ENCODE measurements around the gene TBCD.

The TBCD gene

DNA sequence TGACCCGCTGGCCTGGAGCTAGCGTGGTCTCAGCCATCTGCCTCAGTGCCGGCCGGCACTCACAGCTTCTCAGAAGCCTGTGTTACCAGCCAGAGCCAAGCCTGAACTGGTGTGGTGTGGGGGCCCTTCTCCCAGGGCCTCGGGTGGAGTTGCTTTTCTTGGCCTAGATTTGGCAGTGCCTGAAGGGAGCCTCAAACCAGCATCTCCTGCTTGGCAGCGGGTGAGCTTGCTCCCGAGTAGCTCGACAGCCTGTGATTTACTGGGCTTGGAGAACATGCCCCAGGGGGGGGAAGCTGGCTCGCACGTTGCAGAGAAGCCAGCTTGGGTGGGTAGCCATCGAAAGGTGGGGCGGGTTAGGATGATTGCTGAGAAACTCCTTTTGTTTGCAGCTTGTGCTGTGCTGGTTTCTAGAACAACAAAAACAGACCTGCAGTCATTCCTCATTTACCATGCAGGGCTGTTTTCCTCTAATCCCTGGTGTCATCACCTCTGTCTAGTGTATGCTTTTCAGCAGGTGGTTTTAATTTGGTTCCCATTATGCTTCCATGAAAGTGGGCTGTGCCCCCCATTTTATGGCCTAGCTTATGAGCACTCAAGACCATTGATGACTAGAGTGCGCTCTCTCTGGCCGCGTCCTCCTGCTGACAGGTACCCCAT, 42.2 kb downstream of the TBCD start:
- DNase-seq = no peak

DNA sequence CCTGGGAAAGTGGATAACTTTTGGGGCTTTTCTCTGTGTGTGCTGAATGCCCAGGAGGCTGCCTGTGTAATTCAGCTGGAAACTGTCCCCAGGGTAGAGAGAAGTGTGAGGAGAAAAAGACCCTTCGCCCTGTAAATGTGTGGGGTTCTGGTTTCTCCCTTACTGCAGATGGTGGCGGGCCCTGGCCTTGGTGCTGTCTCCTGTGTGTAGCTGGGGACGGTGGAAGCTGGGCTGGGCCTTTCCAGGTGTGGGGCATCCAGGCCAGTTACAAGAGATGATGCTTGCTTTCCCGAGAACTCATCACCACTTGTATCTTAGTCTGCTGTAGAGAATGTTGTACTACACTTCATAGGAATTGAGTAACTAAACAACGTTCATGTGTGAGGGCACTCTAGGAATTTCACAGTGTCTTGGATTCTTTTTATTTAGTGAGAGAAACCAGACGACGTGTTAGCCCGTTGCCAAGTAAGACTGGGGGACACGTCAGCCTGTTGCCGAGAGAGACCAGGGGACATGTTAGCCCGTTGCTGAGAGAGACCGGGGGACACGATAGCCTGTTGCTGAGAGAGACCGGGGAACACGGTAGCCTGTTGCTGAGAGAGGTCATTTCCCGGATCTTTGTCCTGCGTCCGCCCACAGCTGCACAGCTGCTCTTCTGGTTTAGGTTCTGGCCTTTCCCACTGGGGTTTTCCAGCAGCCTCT, 43.1 kb downstream of the TBCD start:
- DNase-seq = no peak

DNA sequence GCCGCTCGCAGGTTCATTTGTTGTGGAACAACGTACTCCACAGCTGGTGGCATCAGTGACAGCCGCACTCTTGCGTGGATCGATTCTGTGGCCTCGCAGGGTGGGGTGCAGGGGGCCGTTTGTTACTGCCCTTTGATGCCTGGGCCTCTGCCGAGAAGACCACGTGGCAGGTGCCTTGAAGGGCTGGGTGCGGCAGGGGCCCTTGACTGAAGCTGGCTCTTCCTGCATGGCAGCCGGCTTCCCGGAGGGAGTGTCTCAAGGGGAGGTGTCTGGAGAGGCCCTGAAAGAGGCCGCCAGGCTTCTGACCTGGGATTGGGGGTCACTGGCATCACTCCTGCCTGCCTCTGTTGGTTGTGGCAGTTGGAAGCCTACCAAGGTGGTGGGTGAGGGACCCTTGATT, 43.8 kb downstream of the TBCD start:
- DNase-seq = no peak

DNA sequence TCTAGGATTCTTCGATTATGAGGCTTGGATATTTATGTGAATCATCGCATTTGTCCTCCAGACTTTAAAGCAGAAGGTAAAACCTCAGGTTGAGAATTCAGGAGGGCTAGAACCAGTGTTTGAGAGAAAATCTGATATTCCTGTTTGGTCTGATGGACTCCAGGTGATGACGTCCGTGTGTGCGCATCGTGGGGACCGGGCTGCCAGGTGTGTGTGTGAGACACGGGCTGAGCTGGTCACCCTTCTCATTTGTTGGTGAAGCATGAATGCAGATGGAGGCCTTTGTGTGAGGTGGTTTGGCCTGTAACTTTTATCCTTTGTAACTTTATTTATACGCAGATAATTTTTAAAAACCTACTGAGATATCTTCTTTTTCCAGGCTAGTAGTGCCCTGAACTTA, 45.2 kb downstream of the TBCD start:
- no peak for DNase-seq

DNA sequence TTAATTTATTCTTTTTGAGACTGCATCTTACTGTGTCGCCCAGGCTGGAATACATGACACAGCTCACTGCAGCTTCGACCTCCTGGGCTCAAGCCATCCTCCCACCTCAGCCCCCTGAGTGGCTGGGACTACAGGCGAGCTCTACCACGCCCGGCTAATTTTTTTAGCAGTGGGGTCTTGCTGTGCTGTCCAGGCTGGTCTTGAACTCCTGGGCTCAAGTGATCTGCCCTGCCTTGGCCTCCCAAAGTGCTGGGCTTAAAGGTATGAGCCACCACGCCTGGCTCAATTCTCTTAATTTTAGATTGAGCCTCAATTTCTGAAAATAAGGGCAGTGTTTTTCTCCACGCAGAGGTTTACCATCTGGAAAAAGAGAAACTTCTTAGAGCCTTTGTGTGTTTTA, 46.9 kb downstream of the TBCD start:
- DNase-seq = no peak

DNA sequence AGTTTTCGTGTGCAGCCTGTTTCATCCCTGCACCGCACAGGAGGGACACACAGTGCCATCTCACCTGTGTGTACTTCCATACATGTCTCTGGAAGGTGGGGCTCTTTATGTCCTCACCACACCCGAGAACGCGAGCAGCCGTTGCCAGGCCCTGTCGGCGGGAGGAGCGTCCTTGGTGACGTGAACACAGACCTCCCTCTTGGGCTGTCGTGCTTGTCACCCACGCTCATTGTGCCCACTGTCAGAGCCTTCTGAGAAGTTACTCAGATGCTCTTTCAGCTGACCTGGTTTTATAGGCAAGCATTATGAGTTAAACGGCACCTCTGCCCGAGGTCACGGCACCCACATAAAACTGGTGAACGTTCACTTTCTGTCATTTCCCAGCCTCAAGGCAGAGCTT, 47.7 kb downstream of the TBCD start:
- no peak for DNase-seq

DNA sequence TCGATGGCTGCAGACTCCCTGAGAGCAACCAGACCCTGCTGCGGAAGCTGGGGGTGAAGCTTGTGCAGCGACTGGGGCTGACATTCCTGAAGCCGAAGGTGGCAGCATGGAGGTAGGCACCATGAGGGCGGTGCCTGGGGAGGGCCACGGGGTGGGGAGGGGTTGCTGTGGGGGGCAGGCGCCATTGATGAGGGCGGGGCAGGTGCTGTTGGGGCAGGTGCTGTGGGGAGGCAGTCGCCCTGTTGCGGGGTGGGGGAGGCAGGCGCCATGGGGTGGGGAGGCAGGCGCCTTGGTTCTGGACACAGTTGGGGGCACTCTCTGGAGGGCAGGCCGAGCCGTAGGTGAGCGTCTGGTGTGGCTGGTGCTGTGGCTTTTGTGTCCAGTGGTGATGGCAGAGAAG, 49.0 kb downstream of the TBCD start:
- no peak for DNase-seq

DNA sequence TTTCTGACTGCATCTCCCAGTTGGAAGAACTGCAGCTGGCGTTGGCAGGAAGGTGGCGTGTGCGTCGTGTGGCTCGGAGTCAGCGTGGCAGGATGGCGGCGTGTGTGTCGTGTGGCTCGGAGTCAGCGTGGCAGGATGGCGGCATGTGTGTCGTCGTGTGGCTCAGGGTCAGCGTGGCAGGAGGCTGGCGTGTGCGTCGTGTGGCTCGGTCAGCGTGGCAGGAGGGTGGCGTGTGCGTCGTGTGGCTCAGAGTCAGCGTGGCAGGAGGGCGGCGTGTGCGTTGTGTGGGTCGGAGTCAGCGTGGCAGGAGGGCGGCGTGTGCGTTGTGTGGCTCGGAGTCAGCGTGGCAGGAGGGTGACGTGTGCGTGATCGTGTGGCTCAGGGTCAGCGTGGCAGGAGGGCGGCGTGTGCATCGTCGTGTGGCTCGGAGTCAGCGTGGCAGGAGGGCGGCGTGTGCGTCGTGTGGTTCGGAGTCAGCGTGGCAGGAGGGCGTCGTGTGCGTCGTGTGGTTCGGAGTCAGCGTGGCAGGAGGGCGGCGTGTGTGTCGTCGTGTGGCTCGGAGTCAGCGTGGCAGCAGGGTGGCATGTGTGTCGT, 49.6 kb downstream of the TBCD start:
- no peak for DNase-seq

DNA sequence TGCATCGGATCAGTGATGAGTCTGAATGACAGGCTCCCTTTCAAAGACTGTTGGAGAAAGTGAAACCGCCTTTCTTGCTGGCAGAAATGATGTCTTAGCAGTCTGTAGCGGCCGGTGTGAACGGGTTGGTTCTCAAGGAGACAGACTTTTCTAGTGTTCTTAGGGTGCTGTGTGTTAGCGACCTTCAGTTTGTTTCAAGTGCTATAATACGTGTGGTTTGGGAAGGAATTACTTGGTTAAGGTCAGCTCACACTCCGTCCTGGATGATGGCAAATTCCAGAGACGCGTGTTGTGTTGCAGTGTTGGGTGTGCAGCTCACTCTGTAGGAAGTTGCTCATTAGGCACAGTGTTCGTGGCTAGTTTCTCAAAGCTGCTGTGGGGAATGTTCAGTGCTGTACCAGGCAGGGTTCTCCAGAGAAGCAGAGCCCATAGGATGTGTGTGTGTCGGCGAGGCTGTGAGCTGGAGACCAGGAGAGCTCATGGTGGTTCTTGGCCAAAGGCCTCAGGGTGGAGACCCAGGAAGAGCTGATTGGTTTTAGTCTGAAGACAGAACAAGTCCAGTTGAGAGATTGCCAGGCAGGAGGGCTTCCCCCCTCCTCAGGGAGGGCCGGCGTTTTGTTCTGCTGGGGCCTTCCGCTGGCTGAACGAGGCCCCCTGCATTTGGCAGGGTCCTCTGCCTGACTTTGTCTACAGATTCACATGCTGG, 50.4 kb downstream of the TBCD start:
- DNase-seq = no peak

DNA sequence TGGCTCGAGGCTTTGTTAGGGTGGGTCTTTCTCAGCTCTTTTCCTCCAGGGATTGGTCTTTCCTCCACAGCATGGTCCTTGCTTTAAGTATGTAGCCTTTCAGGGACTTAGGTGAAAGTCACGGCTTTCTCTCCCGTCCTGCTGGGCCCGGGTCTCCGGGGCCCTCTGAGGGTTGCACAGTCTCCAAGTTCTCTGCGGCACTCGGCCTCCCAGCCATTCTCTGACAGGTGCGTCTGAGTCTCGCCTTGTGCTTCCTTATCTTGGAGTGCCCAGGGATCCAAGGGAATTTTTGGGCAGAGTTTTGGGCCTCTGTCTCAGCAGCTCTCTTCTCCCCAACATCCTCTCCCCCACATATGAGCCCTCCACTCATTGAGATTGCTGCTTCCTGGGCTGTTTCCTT, 51.3 kb downstream of the TBCD start:
- DNase-seq = no peak

DNA sequence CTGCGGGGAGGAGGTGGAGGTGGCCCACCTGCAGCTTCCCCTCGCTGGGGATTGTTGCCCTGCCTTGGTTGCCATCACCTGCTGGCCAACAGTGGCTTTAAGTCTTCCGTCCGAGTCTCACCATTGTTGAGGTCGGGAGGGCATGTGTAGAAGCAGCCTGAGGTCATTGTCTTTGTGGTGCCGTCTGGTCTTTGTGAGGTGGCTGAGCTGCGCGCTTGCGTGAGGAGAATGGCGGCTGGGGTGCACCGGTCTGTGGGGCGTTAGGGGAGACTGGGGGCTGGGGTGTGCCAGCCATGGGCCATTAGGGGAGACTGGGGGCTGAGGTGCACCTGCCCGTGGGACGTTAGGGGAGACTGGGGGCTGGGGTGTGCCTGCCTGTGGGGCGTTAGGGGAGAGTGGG, 51.7 kb downstream of the TBCD start:
- no peak for DNase-seq

DNA sequence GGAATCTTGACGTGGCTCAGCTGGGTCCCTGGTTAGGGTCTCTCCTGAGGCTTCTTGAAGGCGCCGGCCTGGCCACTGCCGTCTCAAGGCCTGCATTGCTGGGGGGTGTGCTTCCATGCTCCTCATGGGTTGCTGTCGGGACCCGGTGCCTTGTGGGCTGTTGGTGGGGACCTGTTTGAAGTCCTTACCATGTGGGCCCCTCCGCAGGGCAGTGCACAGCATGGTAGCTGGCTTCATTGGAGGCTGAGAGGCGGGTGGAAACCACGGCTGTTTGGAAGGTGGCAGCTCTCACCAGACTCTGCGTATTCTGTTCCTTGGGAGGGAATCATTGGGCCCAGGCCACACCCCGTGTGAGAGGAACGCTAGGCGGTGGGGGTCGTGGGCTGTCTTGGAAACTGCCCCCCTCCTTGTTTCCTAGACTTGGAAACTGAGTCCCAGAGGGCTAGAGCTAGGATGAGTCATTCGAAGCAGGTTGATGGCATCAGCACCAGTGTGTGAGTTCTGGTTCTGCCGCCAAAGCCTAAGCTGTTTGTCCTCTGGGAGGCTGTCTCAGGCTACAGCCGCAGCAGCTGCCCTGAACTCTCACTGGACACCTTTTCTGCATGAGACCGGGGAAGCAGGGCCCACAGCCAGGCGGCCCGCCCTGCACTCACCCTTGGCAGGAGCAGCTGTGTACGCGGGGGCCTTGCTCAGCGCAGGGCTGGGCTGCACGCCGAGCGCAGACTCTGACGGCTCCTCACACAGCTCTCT, 52.8 kb downstream of the TBCD start:
- no peak for DNase-seq

DNA sequence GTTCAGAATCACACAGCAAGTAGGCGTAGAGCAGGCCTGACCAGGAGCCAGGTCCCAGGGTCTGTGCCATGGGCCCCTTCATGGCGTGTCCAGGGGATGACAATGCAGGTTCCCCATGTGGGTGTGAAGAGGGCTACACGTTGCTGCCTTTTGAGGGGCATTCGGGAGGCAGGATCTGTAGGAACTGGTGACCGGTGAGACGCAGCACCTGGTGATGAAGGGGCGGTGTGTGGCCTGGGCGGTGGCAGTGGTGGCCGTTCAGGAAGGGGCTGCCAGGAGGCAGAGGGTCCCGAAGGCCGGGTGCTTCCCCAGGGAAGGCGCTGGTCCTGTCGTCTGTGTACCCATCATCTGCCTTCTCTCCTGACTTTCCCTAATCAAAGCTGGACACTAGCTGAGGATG, 53.4 kb downstream of the TBCD start:
- DNase-seq = no peak

DNA sequence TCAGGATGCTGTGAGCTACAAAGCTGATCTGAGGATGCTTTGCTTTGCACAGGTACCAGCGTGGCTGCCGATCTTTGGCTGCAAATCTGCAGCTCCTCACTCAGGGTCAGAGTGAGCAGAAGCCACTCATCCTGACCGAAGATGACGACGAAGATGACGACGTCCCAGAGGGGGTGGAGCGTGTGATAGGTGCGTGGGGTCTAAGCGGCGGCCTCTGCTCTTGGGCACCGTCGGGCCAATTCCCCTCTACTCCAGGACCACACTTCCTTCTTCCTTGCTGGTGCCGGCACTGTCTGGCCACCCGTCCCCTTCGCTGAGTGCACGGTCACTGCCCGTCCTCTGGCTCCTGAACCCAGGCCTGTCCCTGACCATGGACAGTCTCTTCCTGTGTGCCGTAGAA, 54.0 kb downstream of the TBCD start:
- no peak for DNase-seq

DNA sequence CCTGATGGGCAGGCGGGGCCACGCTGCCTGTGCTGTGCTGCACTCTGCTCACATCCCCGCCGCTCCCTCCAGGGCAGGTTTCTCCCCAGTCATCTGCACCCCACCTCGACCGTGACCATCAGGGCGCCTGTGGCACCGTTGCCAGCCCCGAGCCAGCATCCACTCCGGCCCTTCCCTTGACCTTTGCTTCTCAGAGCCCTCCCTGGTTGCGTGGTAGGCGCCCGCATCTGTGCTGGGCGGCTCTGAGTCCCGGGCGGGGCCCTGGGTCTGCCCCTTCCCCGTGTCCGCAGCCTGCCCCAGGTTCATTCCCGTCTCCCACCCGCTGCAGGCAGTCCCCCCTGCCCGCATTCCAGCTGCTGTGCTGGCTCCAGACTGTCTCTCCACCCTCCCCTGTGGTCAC, 54.8 kb downstream of the TBCD start:
- no peak for DNase-seq

DNA sequence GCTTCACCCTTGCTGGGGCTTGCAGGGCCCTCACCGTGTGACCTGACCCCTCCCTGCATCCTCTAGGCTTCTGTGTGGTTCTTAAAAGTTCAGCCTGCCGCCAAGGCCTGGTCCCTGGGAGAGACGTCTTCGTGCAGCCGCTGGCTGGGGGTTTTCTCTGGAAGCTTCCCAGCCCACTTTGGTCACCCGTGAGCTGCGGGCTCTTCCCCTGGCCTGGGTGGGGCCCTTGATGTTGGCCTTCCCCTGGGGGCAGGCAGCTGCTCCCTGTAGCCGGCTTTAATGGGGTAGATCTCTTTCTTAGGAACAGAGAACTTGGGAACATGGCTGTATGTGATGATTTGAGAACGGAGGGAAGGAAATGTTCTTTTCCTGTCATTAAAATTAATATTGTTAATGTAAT, 55.2 kb downstream of the TBCD start:
- no peak for DNase-seq

DNA sequence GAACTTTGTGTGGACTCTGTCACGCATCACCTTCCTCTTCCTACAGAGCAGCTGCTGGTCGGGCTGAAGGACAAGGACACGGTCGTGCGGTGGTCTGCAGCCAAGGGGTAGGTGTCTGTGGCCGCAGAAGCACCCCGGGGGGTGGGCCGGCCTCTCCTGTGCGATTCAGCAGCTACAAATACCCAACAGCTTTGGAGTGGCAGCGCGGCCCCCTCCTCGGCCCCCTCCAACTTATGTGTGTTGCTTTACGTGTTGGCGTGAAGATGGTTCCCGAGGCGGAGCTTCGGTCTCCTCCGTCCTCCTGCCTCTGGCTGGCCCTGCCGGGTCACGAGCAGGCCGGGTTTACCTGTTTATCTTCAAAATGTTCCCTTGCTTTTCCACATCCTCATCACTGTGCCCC, 55.7 kb downstream of the TBCD start:
- DNase-seq = no peak

DNA sequence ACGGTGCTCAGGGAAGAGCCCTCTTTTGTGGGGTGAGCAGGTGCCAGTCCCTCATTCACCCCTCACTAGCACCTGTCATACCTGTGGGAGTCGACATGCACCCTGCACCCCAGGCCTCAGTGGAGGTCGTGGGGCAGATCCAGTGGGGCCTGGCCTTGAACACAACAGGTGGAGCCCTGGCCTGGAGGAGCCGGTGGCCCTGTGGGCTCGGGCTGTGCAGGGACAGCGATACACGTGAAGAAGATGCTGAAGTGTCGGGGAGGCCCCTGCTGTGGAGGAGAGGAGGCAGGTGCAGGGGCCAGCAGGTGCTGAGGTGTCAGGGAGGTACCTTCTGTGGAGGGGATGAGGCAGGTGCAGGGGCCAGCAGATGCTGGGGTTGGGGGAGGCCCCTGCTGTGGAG, 56.1 kb downstream of the TBCD start:
- DNase-seq = no peak

DNA sequence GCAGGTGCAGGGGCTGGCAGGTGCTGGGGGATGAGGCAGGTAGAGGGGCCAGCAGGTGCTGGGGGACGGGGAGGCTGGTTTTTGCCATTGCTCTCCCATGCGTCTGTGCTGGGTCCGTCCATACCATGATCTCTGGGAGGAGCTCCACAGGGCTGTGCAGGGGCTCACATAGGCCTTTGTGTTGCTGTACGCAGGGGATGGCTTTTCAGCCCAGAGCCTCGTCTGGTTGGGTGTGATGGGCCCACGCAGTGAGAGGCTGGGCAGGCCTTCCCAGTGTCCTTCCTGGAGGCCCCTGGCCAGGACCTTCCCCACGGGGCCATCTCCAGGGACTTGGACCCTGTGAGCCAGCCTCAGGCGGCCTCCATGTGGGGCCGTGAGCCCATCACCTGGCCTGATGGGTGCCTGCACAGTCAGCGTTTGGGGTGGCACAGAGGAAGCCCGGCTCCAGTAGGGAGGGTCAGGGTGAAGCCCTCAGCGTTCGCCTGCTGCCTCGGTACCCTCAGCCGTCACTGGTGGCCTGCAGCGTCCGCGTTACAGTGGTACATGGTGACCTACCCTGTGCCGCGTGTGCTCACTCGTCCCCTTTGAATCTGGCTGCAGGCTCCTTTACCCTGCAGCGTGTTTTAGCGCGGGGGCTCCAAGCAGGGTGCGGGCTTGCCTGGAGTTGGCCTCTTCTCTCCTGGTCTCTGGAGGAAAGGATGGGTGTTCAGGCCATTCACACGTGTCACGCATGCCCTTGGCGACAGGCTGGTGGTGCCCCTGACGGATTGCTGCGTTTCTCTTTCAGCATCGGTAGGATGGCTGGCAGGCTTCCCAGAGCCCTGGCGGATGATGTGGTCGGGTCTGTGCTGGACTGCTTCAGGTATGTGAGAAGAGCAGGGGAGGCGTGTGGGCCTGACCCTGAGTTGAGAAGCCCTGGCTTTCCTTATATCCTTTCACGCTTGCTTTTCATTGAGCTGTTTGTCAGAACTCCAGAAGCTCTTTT, 57.3 kb downstream of the TBCD start:
- DNase-seq = no peak

DNA sequence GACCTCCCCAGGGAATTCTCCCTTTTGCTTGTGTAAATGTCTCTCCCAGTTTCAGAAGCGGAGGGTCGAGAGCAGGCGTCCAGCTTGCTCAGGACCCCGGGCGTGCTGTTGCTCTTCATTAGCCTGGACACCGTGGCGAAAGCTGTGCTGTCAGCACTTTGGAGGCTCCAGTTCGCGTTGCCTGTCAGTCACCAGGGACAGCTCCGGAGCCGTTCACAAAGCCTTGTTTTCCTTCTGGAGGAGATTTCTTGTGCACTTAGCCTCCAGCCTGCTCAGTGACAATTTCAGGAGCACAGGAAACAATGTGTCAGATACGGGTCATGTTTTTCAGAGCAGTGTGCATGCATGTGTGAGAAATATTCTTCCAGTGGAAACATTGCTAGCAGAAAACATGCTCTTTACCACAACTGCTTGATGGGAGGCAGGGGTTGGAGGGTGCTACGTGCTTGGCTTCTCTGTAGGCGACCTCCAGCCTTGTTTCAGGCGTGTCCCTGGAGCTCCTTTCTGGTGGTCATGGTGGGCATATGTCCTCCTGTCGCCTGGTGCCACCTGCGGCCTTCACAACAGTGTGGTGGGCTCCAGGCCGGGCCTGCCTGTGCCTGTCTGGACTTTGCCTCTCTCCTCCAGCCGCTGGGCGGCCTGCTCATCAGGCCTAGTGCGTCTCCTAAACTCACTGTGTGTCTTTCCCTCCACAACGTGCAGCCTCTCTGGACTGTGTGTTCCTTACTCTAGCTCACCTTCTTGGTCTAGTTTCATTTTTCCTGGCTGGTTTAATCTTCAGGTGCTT, 59.0 kb downstream of the TBCD start:
- no peak for DNase-seq

DNA sequence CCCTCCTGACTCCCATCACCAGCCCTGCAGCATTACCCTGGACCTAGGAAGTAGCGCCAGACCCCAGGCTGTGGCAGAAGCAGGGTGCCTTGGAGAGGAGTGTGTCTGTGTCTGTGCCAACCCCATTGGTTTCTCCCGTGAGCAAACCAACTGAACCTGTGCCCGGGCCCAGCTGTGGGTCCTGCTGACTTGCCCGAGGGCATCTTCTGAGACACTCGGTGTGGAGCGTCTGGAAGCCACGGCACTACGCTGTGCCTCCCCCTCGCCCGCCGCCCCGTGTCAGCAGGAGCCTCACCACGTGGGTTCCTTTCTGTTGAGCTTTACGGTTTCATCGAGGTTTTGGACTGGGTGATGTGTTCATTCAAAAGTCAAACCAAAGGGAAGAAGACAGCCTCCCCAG, 60.2 kb downstream of the TBCD start:
- DNase-seq = no peak

All from NCI-H1930 (cell line).